Astrocyte (in vitro differentiated cells and primary cell): ENCODE measurements around the gene ANKRD34C. TPM values are rescaled to one million over a fixed set of nuclear protein-coding genes. Genes with fewer than 3 reads are reported as not detected.

ENCODE experiments used
- DNase-seq: peaks from one replicate; pipeline ENCODE4 v3.0.0-alpha.2; 2010; ENCODE audit warnings: low read depth
- FAIRE-seq: peaks from 2 replicates; lab custom pipeline; 2011; peaks lifted over from hg19 to GRCh38; lab: Jason Lieb, UNC
- H2AFZ ChIP-seq: 2 replicates; pipeline ENCODE4 v1.6.0; 2012; ENCODE audit warnings: low read depth, low read length, inconsistent platforms
- H3K27ac ChIP-seq: 2 replicates; pipeline ENCODE4 v1.5.1; 2011; ENCODE audit warnings: low read depth, low read length, inconsistent platforms
- H3K27me3 ChIP-seq: 2 replicates; pipeline ENCODE4 v1.6.0; 2011; ENCODE audit warnings: low read length, inconsistent platforms; ENCODE audit not compliant: insufficient read depth
- H3K36me3 ChIP-seq: 2 replicates; pipeline ENCODE4 v1.5.1; 2011; ENCODE audit warnings: low read length, inconsistent platforms; ENCODE audit not compliant: insufficient read depth
- H3K4me1 ChIP-seq: 2 replicates; pipeline ENCODE4 v1.5.1; 2011; ENCODE audit warnings: low read length, inconsistent platforms; ENCODE audit not compliant: insufficient read depth
- H3K4me2 ChIP-seq: 2 replicates; pipeline ENCODE4 v1.6.0; 2012; ENCODE audit warnings: low read length, inconsistent platforms
- H3K4me3 ChIP-seq: 2 replicates; pipeline ENCODE4 v1.5.1; 2011; ENCODE audit warnings: low read depth, mild to moderate bottlenecking, low read length, inconsistent platforms; ENCODE audit not compliant: insufficient read depth
- H3K79me2 ChIP-seq: 2 replicates; pipeline ENCODE4 v1.6.0; 2012; ENCODE audit warnings: mild to moderate bottlenecking, low read length, inconsistent platforms; ENCODE audit not compliant: insufficient read depth
- H3K9ac ChIP-seq: 2 replicates; pipeline ENCODE4 v1.6.0; 2012; ENCODE audit warnings: mild to moderate bottlenecking, low read length, inconsistent platforms
- H3K9me3 ChIP-seq: 2 replicates; pipeline ENCODE4 v1.5.1; 2012; ENCODE audit warnings: low read depth, mild to moderate bottlenecking, low read length, inconsistent platforms; ENCODE audit not compliant: insufficient read depth
- H4K20me1 ChIP-seq: 2 replicates; pipeline ENCODE4 v1.6.0; 2012; ENCODE audit warnings: low read length, inconsistent platforms; ENCODE audit not compliant: insufficient read depth
- H3K27ac Mint-ChIP-seq: one replicate; pipeline ENCODE4 v1.8.0; 2021; ENCODE audit warnings: mild to moderate bottlenecking, mixed read lengths; ENCODE audit not compliant: unreplicated experiment
- H3K27me3 Mint-ChIP-seq: one replicate; pipeline ENCODE4 v1.8.0; 2021; ENCODE audit warnings: low read depth, mixed read lengths; ENCODE audit not compliant: unreplicated experiment
- H3K36me3 Mint-ChIP-seq: one replicate; pipeline ENCODE4 v1.8.0; 2021; ENCODE audit warnings: low read depth, mixed read lengths; ENCODE audit not compliant: unreplicated experiment
- H3K4me1 Mint-ChIP-seq: one replicate; pipeline ENCODE4 v1.8.0; 2021; ENCODE audit warnings: low read depth, mixed read lengths; ENCODE audit not compliant: unreplicated experiment
- H3K4me3 Mint-ChIP-seq: one replicate; pipeline ENCODE4 v1.8.0; 2021; ENCODE audit warnings: mild to moderate bottlenecking, moderate library complexity, mixed read lengths; ENCODE audit not compliant: unreplicated experiment
- H3K9me3 Mint-ChIP-seq: one replicate; pipeline ENCODE4 v1.8.0; 2021; ENCODE audit warnings: mild to moderate bottlenecking, mixed read lengths; ENCODE audit not compliant: unreplicated experiment
- EZH2 ChIP-seq: IDR thresholded peaks from 2 replicates; pipeline ENCODE4 v1.6.1; 2012; ENCODE audit warnings: mild to moderate bottlenecking, low read length, inconsistent platforms; ENCODE audit not compliant: insufficient read depth
- total RNA-seq: library from RNA; stranded (reverse); gene quantifications from 2 replicates; pipeline ENCODE4 v1.2.1, GENCODE V29; 2021
- TF ChIP-seq, protein P1 (sequence below): IDR thresholded peaks from 2 replicates; pipeline ENCODE4 v1.5.1; 2011; ENCODE audit warnings: low read depth, mild to moderate bottlenecking, inconsistent platforms, low read length, moderate library complexity; ENCODE audit not compliant: insufficient read depth

Gene ANKRD34C
- total RNA-seq, 1 donor from 2014 or later, result 0.05 TPM

DNA sequence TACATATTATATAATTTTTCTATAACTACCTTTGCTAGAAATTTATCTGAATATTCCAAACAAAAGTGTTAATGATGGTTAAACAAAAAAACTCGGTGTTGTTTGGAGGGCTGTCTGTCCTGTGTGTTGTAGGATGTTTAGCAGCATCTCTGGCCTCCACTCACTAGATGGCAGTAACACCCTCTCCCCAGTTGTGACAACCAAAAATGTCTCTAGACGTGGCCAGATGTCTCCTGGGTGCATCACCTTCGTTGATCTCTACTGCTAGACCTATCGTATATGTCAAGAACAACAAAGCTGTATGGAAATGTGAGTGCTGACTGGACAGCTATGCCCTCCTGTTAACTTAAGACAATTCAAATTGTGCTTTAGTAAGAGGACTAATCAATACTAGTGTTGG is 14.1 kb downstream of the ANKRD34C start:
- Histone ChIP-seq H3K27me3 (peaks cover 8% of the 10 kb centered on the region), H3K4me3 (no peak overlapping the region), H3K9me3 (no peaks in the 10 kb centered on the region), H3K9ac (no peak overlapping the region), H3K79me2 (no peaks in the 10 kb centered on the region), H3K4me1 (no peaks in the 10 kb centered on the region), H4K20me1 (no peaks in the 10 kb centered on the region), H3K4me2 (no peak overlapping the region), H2AFZ (no peak overlapping the region), H3K27ac (no peak overlapping the region), H3K36me3 (no peaks in the 10 kb centered on the region)
- H3K9me3 Mint-ChIP-seq, result peaks cover 3% of the 10 kb centered on the region
- FAIRE-seq (no peak), DNase-seq (no peak)
- H3K27ac Mint-ChIP-seq, result no peak overlapping the region
- no peak overlapping the region for H3K4me3 Mint-ChIP-seq
- H3K27me3 Mint-ChIP-seq, result peaks cover 22% of the 10 kb centered on the region
- TF ChIP-seq, protein P1, sequence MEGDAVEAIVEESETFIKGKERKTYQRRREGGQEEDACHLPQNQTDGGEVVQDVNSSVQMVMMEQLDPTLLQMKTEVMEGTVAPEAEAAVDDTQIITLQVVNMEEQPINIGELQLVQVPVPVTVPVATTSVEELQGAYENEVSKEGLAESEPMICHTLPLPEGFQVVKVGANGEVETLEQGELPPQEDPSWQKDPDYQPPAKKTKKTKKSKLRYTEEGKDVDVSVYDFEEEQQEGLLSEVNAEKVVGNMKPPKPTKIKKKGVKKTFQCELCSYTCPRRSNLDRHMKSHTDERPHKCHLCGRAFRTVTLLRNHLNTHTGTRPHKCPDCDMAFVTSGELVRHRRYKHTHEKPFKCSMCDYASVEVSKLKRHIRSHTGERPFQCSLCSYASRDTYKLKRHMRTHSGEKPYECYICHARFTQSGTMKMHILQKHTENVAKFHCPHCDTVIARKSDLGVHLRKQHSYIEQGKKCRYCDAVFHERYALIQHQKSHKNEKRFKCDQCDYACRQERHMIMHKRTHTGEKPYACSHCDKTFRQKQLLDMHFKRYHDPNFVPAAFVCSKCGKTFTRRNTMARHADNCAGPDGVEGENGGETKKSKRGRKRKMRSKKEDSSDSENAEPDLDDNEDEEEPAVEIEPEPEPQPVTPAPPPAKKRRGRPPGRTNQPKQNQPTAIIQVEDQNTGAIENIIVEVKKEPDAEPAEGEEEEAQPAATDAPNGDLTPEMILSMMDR, result no peak
- no peak for TF ChIP-seq EZH2
- no peaks in the 10 kb centered on the region for H3K36me3 Mint-ChIP-seq
- no peaks in the 10 kb centered on the region for H3K4me1 Mint-ChIP-seq

DNA sequence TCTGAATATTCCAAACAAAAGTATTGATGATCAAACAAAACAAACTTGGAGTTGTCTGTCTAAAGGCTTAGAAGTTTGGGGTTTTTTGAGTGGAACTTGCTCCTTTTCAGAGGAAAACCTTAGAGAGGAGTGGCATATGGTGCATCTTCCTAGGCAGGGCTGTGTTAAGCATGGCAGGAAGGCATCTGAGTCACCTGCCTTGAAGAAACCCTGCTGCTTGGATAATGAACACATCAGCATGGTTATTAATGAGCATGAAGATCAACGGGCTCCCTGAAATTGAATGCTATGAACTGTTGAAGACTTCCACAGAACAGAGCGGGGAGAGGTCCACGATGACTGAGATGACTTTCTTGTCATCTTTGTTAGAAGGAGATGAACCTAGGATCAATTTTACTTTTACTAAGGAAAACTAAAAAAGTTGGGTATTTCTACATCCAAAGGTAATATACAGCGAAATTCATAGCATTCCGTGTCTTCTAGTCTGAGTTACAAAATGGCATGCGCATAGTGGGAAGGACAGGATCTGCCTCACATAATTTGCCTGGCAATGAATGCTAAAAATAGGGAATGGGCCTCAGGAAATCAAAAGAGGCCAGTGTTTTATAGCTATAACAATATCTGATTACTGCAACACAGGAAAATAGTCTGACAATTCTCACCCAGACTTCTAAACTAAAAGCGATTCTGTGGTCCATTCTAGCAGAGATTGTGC is 16.8 kb downstream of the ANKRD34C start:
- Mint-ChIP-seq H3K27me3 (peaks cover 22% of the 10 kb centered on the region), H3K9me3 (peaks cover 3% of the 10 kb centered on the region), H3K36me3 (no peaks in the 10 kb centered on the region), H3K4me1 (no peaks in the 10 kb centered on the region), H3K4me3 (no peak overlapping the region), H3K27ac (no peak overlapping the region)
- H3K4me2 ChIP-seq, result no peak overlapping the region
- FAIRE-seq (no peak), DNase-seq (no peak)
- no peak overlapping the region for H2AFZ ChIP-seq
- peaks cover 12% of the 10 kb centered on the region for H3K27me3 ChIP-seq
- no peaks in the 10 kb centered on the region for H3K79me2 ChIP-seq
- no peaks in the 10 kb centered on the region for H3K36me3 ChIP-seq
- H3K4me1 ChIP-seq, result no peaks in the 10 kb centered on the region
- no peaks in the 10 kb centered on the region for H4K20me1 ChIP-seq
- H3K27ac ChIP-seq, result no peak overlapping the region
- no peaks in the 10 kb centered on the region for H3K9me3 ChIP-seq
- no peak overlapping the region for H3K9ac ChIP-seq
- H3K4me3 ChIP-seq, result no peak overlapping the region
- TF ChIP-seq EZH2, result no peak

DNA sequence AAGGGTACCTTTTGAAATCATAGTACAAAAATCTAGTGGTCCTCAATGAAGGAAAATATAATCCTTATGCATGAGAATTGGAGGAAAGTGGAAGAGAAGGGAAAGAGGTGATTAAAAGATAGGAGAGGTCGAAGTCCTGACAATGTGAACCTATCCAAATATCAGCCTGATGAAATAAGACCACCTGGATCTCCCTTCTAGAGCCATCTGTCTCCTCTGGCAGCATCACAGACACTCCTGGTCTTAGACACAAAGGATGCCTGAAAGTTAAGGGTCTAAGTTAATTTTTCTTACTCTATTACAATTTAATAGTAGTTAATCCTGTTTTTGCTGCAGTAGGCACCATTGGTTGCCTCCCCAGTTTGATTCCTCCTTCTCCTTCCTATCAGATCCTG is 17.3 kb downstream of the ANKRD34C start:
- TF ChIP-seq, protein P1, result no peak
- TF ChIP-seq EZH2, result no peak
- H2AFZ ChIP-seq, result no peak overlapping the region
- H3K4me3 Mint-ChIP-seq, result no peak overlapping the region
- peaks cover 3% of the 10 kb centered on the region for H3K9me3 Mint-ChIP-seq
- H3K4me2 ChIP-seq, result no peak overlapping the region
- H3K9ac ChIP-seq, result no peak overlapping the region
- H3K27ac ChIP-seq, result no peak overlapping the region
- H3K79me2 ChIP-seq, result no peaks in the 10 kb centered on the region
- DNase-seq (no peak), FAIRE-seq (no peak)
- H3K9me3 ChIP-seq, result no peaks in the 10 kb centered on the region
- peaks cover 12% of the 10 kb centered on the region for H3K27me3 ChIP-seq
- H4K20me1 ChIP-seq, result no peaks in the 10 kb centered on the region
- H3K27ac Mint-ChIP-seq, result no peak overlapping the region
- no peaks in the 10 kb centered on the region for H3K36me3 ChIP-seq
- H3K4me1 Mint-ChIP-seq, result no peaks in the 10 kb centered on the region
- H3K27me3 Mint-ChIP-seq, result peaks cover 23% of the 10 kb centered on the region
- H3K36me3 Mint-ChIP-seq, result no peaks in the 10 kb centered on the region
- no peak overlapping the region for H3K4me3 ChIP-seq
- H3K4me1 ChIP-seq, result no peaks in the 10 kb centered on the region
